K562 (cell line): Measurements from ENCODE around the gene CACNA2D3.

Experiments
- NFATC3 ChIP-seq: fragments of 450-650 bp; IDR thresholded peaks from 2 replicates; pipeline ENCODE4 v1.6.1; 2017; ENCODE audit warnings: mild to moderate bottlenecking
- POLR2A ChIP-seq: fragments of 450-650 bp; conservative IDR thresholded peaks from 2 replicates; pipeline ENCODE4 v1.6.1; 2016
- POLR2AphosphoS5 ChIP-seq: IDR thresholded peaks from 2 replicates; pipeline ENCODE4 v1.6.1; 2011; ENCODE audit warnings: mild to moderate bottlenecking, low read depth, low read length, moderate library complexity; ENCODE audit not compliant: control insufficient read depth, insufficient read depth
- TRIM28 ChIP-seq: fragments of 450-650 bp; IDR thresholded peaks from 2 replicates; pipeline ENCODE4 v1.6.1; 2017
- ZNF24 ChIP-seq: fragments of 450-650 bp; IDR thresholded peaks from 2 replicates; pipeline ENCODE4 v1.6.1; 2016
- ZNF253 ChIP-seq: fragments of 250-450 bp; sonication (Bioruptor Pico); conservative IDR thresholded peaks from 2 replicates; pipeline ENCODE4 v1.6.1; 2021; ENCODE audit warnings: mild to moderate bottlenecking
- ZNF263 ChIP-seq: sonication (generic); formaldehyde crosslinking; IDR thresholded peaks from 2 replicates; pipeline ENCODE4 v1.8.0; 2022; ENCODE audit warnings: mild to moderate bottlenecking, missing genetic modification reagents, borderline replicate concordance
- TF ChIP-seq, protein P1 (sequence below): fragments of 250-450 bp; sonication (Bioruptor Pico); IDR thresholded peaks from 2 replicates; pipeline ENCODE4 v1.5.0; 2020; ENCODE audit warnings: mild to moderate bottlenecking, borderline replicate concordance
- TF ChIP-seq, protein P2 (sequence below), 3 experiments: IDR thresholded peaks in 2 of 3; conservative IDR thresholded peaks in 1 of 3; 2 replicates each; pipeline ENCODE4 v1.5.1; 2011 to 2012; ENCODE audit warnings: low read length in 3 of 3, mild to moderate bottlenecking in 3 of 3, control low read depth in 2 of 3, improper control_type of control experiment in 1 of 3, inconsistent platforms in 1 of 3, low read depth in 1 of 3, mixed read lengths in 1 of 3, moderate library complexity in 1 of 3; ENCODE audit not compliant: insufficient read depth in 2 of 3
- TF ChIP-seq, protein P3 (sequence below): sonication (generic); formaldehyde crosslinking; IDR thresholded peaks from 2 replicates; pipeline ENCODE4 v1.5.0; 2020; ENCODE audit warnings: missing genetic modification reagents
- TF ChIP-seq, protein P4 (sequence below): fragments of 250-450 bp; sonication (Bioruptor Pico); IDR thresholded peaks from 2 replicates; pipeline ENCODE4 v1.5.0; 2022; ENCODE audit warnings: mild to moderate bottlenecking

- TF ChIP-seq ZNF253 (CRISPR knock-in tag) (no peak), ZNF263 (CRISPR knock-in tag) (no peak), NFATC3 (no peak), TRIM28 (no peak), ZNF24 (no peak), POLR2A (no peak), POLR2AphosphoS5 (no peak)
- TF ChIP-seq, protein P1, sequence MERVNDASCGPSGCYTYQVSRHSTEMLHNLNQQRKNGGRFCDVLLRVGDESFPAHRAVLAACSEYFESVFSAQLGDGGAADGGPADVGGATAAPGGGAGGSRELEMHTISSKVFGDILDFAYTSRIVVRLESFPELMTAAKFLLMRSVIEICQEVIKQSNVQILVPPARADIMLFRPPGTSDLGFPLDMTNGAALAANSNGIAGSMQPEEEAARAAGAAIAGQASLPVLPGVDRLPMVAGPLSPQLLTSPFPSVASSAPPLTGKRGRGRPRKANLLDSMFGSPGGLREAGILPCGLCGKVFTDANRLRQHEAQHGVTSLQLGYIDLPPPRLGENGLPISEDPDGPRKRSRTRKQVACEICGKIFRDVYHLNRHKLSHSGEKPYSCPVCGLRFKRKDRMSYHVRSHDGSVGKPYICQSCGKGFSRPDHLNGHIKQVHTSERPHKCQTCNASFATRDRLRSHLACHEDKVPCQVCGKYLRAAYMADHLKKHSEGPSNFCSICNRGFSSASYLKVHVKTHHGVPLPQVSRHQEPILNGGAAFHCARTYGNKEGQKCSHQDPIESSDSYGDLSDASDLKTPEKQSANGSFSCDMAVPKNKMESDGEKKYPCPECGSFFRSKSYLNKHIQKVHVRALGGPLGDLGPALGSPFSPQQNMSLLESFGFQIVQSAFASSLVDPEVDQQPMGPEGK (CRISPR knock-in tag): no peak
- TF ChIP-seq, protein P2, sequence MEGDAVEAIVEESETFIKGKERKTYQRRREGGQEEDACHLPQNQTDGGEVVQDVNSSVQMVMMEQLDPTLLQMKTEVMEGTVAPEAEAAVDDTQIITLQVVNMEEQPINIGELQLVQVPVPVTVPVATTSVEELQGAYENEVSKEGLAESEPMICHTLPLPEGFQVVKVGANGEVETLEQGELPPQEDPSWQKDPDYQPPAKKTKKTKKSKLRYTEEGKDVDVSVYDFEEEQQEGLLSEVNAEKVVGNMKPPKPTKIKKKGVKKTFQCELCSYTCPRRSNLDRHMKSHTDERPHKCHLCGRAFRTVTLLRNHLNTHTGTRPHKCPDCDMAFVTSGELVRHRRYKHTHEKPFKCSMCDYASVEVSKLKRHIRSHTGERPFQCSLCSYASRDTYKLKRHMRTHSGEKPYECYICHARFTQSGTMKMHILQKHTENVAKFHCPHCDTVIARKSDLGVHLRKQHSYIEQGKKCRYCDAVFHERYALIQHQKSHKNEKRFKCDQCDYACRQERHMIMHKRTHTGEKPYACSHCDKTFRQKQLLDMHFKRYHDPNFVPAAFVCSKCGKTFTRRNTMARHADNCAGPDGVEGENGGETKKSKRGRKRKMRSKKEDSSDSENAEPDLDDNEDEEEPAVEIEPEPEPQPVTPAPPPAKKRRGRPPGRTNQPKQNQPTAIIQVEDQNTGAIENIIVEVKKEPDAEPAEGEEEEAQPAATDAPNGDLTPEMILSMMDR (IDR thresholded peaks at IDR 0.05 in 2 of 3, conservative IDR thresholded peaks at IDR 0.05 in 1 of 3; ENCODE audit: insufficient read depth in 2 of 3, low read depth in 1 of 3, low read length in 3 of 3): no peak
- TF ChIP-seq, protein P3, sequence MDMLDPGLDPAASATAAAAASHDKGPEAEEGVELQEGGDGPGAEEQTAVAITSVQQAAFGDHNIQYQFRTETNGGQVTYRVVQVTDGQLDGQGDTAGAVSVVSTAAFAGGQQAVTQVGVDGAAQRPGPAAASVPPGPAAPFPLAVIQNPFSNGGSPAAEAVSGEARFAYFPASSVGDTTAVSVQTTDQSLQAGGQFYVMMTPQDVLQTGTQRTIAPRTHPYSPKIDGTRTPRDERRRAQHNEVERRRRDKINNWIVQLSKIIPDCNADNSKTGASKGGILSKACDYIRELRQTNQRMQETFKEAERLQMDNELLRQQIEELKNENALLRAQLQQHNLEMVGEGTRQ (CRISPR knock-in tag): no peak
- TF ChIP-seq, protein P4, sequence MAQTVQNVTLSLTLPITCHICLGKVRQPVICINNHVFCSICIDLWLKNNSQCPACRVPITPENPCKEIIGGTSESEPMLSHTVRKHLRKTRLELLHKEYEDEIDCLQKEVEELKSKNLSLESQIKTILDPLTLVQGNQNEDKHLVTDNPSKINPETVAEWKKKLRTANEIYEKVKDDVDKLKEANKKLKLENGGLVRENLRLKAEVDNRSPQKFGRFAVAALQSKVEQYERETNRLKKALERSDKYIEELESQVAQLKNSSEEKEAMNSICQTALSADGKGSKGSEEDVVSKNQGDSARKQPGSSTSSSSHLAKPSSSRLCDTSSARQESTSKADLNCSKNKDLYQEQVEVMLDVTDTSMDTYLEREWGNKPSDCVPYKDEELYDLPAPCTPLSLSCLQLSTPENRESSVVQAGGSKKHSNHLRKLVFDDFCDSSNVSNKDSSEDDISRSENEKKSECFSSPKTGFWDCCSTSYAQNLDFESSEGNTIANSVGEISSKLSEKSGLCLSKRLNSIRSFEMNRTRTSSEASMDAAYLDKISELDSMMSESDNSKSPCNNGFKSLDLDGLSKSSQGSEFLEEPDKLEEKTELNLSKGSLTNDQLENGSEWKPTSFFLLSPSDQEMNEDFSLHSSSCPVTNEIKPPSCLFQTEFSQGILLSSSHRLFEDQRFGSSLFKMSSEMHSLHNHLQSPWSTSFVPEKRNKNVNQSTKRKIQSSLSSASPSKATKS (CRISPR knock-in tag): no peak
Observed at GRCh38 chr3:54949491-54950044, 827.2 kb downstream of the CACNA2D3 start.
